NT2/D1 (cell line): ENCODE results near the gene IL5RA.

ENCODE experiments used
- YY1 ChIP-seq: IDR thresholded peaks from 2 replicates; pipeline ENCODE4 v1.6.1; 2011; ENCODE audit not compliant: insufficient read length, insufficient read depth
- ZNF274 ChIP-seq: IDR thresholded peaks from 2 replicates; pipeline ENCODE4 v1.6.1; 2011; ENCODE audit warnings: mild to moderate bottlenecking, low read depth, low read length

DNA sequence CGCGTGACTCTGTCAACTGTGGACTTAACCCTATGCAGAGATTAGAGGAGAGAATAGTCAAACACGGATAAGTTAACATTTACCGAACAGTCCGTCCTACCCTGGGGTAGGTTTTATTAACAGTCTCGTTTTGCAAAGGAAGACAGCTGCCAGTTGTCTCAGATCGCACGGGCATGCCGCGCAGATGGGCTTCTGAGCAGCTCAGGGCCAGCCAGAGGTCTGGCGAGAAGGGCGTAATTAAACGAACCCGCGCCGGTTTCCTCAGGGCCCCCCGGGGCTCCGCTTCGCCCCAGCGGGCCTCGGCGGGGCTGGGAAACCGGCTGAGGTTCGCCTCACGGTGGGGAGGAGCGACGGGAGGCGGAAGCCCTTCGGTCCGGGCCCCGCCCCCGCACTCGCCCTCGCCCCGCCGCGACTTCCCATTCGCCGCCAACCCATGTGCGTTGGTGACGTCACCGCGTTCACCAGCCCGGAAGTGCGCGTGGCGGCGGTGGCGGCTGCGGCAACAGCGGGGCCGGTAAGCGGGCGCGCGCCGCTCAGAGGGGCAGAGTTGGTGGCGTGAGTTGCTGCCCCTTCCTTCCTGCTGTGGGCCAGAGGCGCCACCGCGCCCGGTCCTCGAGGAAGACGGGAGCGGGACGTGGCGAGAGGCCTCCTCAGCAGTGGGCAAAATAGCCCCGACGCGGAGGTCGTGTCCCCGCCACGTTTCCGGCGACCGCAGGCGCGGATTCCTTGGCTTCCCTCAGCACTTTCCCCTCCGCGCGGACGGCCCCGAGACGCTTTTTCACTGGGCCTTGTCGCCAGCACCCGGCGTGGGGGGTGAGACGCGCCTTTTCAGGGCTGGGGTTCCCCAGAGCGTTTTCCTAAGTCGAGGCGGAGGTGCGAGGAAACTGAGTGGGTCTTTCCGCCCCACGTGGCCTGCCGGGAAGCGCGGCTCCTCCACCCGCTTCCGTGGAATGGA is 16.6 kb upstream of the IL5RA start, which contains the start of gene TRNT1:
- TF ChIP-seq YY1 = no peak
- no peak for TF ChIP-seq ZNF274
